CD4-positive, alpha-beta T cell treated with Interleukin-15 for 4 hours (primary cell): ENCODE data around the gene NAPB.
"Not testable (repeated sequence)": the region's sequence is repeated elsewhere in the genome, so short reads cannot be mapped to it uniquely, and the experiment has no call there.

ENCODE experiments used
- DNase-seq: peaks from one replicate; pipeline ENCODE4 v3.0.0-alpha.2; 2020; ENCODE audit warnings: low spot score

Gene NAPB

DNA sequence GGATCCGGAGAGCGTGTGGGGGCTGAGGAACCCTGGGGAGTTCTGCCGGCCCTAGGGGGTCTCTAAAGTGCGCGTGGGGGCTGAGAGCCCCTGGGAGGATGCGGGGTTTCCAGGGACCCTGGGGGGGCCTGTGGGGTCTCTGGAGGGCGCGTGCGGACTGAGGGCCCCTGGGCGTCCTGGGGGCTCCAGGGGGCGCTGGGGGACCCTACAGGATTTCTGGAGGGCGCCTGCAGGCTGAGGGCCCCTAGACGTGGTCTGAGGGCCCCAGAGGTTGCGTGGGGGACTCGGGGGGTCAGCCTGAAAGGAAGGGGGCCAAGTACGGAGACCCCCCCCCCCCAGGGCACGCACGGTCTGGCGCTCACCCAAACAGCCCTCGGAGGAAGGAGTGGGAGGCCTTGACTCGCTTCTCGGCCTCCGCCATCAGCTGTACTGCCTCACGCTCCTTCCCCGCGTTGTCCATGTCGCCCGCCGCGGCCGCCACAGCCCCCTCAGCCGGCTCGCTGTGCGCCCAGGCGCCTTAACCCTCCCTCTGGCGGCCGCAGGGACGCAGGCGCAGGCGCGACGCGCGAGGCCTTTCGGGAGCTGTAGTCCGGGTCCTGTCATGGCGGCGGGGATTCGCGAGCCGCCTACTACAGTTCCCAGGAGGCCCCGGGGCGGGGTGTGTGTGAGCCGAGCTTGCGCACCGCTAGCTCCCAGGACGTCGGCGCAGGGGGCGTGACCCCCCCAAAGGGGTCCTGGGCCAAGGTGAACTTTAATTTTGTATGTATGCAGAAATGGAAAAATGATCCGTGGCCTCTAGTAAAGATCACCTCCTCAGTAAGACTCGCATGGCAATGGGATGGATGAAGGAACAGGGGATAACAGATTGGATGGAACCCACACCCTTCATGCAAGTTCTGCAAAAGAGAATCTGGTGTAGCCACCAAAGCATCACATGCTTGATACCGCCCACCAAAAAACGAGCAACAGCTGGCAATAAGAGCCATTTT lies at the start of gene NAPB:
Gene NAPB (minus strand): TSS at position 546 of the 989 bp plus-strand sequence. CDS start 86 bp downstream, at position 460.
- DNase-seq = peak; percentile 93

DNA sequence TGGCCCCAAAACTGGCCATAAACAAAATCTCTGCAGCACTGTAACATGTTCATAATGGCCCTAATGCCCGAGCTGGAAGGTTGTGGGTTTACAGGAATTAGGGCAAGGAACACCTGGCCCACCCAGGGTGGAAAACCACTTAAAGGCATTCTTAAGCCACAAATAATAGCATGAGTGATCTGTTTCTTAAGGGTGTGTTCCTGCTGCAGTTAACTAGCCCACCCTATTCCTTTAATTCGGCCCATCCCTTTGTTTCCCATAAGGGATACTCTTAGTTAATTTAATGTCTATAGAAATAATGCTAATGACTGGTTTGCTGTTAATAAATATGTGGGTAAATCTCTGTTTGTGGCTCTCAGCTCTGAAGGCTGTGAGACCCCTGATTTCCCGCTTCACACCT lies 45.7 kb upstream of the NAPB start:
- not testable (repeated sequence) for DNase-seq

DNA sequence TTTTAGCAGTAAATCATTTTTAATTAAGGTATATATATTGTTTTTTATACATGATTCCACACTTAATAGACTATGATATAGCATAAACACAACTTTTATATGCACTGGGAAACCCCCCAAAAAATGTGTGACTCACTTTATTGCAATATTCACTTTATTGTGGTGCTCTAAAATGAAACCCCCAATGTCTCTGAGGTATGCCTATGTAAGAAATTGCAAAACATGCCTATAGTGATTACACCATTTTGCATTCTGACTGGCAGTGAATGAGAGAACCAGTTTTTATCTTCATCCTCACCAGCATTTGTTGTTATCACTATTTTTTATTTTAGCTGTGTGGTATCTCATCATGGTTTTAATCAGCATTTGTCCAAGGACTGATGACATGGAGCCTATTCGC lies 39.9 kb upstream of the NAPB start:
- no peak for DNase-seq

DNA sequence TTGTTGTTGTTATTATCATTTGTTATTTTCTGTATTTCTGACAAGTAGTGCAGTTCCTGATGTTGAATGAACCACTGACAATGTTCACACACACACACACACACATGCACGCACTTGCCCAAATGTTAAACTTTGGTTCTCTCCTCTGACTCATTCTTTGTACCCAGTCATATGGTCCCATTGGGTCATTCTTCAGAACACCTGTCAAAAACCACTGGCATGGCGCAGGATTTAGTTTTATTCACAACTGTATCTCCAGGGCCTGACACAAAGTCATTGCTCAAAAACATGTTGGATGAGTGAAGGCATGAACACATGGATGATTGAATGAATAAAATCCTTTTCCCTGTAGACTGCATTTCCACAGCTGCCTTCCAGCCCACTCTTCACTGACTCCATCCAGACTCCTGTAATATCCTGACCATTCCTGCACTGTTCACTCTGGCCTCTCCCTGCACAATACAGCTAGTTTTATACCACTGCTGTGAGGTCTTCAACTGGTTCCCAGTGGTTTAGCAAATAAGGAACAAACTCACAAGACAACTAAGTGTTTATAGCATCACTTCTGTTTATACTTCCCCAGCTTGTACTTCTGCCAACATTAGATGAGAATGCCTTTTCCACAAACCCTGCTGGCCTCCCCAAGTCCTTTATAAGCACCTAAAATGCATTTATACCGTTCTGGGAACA lies 38.3 kb upstream of the NAPB start:
- DNase-seq = no peak

DNA sequence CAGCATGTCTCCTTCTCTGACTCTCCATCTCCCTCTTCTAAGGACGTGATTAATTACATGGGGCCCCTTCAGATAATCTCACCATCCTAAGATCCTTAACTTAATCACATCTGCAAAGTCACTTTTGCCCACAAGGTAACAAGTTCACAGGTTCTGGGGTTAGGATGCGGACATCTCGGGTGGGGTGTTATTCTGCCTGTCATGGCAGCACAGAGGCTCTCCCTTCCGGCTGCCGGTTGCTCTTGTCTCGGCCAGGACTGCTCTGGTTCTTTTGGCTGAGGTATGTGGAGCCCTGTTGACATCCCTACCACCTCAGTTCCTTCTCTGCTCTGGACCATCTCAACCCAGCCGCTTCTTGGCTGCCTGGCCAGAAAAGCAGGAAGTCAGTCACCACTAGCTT lies 35.6 kb upstream of the NAPB start:
- DNase-seq = no peak

DNA sequence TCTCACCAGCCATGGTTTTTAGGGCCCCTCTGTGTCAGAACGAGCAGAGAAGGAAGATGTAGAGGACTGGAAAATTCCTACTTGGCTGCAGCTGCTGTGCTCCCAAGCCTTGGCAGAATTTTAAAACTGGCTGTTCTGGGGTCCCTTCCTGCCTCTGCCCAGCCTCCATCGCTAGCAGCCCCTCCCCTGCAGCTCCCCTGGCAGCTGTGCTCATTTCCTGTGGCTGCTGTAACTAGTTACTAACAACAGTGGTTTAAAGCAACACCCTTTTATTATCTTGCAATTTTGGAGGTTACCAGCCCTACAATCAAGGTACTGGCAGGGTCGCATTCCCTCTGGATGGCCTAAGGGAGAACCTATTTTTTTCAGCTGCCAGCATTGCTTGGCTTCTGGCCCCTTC lies 35.1 kb upstream of the NAPB start:
- peak; percentile 32 for DNase-seq

GRCh38 chr20:23455639-23456038 lies 34.4 kb upstream of the NAPB start:
- DNase-seq = no peak

GRCh38 chr20:23454816-23455215 lies 33.5 kb upstream of the NAPB start:
- DNase-seq = no peak

GRCh38 chr20:23453549-23454543 lies 32.6 kb upstream of the NAPB start:
- DNase-seq = no peak

GRCh38 chr20:23452776-23453175 lies 31.5 kb upstream of the NAPB start, which contains the start of gene CST11:
Gene CST11 (minus strand): TSS chr20:23452876. CDS start chr20:23452811, 65 bp downstream.
- no peak for DNase-seq

DNA sequence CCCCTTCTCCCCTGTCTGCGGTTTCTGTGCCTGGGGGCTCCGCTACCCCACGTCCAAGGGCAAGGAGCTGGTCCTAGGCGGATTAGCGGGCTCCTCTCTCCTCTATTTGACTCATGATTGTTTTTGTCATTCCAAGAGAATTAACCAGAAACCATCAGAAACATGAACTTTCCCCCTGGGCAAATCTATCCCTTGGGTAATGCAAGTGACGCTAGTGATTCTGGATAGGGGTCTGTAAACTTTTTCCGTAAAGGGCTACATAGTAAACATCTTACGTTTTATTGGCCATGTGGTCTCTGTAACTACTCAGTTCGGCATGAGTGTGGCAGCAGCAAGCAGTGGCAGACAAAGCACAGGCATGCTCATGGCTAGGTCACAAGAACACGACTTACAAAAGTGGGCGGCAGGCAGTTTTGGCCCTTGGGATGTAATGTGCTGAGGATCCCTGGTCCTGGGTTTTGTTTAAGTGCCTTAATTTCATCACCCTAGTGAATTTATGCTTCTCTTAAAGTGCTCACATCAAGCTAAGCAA lies 30.7 kb upstream of the NAPB start:
- no peak for DNase-seq

GRCh38 chr20:23450877-23451276 lies 29.6 kb upstream of the NAPB start:
- no peak for DNase-seq

DNA sequence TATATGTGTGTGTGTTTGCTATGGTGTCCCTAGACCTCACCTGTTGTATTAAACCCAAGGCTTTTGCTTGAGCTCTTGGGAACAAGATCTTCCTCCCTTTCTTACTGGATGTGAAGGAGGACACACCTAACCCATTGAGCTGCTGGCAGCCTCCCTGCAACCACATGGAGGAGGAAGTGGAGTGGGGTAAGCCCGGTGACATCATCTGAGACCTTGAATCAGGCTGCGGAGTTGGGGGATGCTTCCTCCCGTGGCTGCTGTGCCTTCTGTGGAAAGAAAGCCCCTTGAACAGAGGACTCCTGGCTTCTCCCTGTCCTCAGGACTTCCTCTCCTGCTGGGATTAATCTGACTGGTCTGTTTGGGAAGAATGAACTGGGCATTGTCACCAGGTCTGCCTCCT lies 28.1 kb upstream of the NAPB start:
- DNase-seq = no peak

GRCh38 chr20:23448167-23448566 lies 26.9 kb upstream of the NAPB start:
- no peak for DNase-seq

DNA sequence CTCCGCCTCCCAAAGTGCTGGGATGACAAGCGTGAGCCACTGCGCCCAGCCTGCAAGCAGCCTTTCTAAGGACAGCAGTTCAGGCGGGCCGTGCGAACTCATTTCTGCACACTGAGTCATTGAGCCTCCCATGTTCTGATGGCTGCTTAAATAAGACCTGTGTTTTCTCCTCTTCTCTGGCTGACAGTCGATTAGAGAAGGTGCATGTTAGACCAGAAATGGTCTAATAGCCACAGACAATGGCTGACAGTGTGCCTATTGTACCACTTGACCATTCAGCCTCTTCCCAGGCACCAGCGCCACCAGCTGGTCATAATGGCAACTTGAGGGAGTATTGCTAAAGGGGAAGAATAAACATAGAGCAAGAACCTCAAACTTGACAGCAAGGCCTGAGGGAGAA lies 25.2 kb upstream of the NAPB start:
- no peak for DNase-seq

DNA sequence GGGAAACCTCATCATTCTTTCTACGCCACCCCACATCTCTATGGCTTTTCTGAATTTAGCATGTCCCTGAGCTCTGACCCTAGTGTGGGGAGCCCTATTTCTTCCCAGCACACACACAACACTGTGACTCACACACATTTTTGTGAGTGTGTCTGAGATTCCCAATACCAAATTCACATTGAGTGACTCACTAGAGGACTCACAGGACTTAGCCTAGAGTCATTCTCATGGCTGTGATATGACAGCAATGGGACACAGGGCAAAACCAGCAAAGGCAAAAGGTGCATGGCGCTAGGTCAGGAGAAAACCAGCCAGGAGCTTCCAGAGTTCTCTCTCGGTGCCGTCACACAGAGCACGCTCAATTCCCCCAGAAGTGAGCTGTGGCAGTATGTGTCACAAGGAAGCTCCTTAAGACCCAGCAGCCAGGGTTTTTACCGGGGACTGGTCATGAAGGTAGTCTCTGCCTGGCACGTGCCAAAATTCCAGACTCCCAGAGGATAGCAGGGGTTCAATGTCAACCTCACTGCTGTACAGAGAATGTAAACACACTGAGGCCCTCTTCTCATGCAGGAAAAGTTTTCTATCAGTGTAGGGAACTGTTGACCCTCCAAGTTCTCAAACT lies 24.4 kb upstream of the NAPB start:
- DNase-seq = no peak

DNA sequence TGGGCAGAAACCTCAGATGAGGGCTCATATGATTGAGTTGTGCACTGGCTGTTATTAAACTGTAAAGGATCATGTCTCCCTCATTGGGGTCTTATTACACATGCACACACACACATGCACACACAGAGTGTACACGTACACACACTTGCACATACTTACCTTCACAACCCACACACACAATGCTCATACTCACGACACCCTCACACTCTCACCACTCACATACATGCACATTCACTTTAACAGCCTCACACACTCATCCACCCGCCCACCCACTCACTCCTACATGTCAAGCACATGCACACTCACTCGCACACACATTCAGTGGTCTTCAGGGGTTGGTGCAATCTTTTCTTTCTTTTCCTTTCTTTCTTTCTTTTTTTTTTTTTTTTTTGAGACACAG lies 23.6 kb upstream of the NAPB start:
- DNase-seq = no peak

DNA sequence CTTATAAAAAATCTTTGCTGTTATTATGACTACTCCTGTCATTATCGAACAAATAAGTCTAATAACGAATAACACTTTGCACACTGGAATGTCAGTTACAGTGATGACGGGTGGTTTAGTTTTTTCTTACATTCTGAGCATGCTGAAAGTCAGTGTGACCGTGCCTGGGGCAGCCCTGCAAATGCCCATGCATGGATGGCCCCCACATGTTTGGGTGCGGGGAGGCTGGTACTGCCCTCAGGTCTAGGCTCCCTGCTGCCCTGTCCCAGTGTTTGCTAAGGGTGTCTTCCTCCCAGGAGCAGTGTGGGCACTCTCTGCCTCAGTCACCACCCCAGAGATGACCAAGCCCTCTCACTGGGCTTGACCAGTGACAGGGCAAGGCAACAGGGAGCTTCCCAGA lies 21.1 kb upstream of the NAPB start:
- DNase-seq = no peak

DNA sequence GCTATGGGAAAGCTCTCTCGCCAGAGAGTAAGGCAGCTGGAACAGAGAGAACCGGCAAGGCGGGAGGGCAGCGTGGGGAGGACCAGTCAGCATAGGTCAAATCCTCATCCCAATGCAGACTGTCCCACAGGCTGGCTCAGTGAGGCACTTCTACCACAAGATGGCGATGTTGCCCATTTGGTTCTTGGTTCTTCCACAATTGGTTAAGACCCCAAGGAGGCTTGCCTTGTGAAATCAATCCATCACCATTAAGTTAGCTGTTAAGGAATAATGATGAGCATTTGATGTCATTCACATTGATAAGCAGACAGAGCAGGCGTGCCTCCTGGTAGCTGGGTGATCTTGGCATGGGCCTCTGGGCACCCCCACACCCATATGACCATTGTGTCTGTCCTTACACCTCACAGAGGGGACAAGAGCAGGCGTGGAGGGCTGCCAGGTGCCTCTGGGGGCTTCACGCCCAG lies 20.6 kb upstream of the NAPB start:
- peak; percentile 63 for DNase-seq

- DNase-seq = no peak
These were observed 18.7 kb upstream of the NAPB start for GRCh38 chr20:23440004-23440403.

GRCh38 chr20:23438661-23439060 lies 17.4 kb upstream of the NAPB start:
- DNase-seq = no peak
